Choroid plexus epithelial cell (primary cell): Measurements from ENCODE around the gene FBXO21.

Experiments used
- DNase-seq: peaks from one replicate; pipeline ENCODE4 v3.0.0-alpha.2; 2010; ENCODE audit warnings: low read depth
- H3K4me3 ChIP-seq: 2 replicates; pipeline ENCODE4 v1.5.1; 2011; ENCODE audit warnings: low read depth, mild to moderate bottlenecking, control low read depth, low read length, moderate library complexity
- TF ChIP-seq, protein P1 (sequence below): conservative IDR thresholded peaks from 2 replicates; pipeline ENCODE4 v1.5.1; 2011; ENCODE audit warnings: low read depth, mild to moderate bottlenecking, control low read depth, inconsistent platforms, low read length, moderate library complexity

FBXO21 gene

GRCh38 chr12:117147639-117148038, 42.6 kb downstream of the FBXO21 start:
- no peak for DNase-seq
- H3K4me3 ChIP-seq = no peak overlapping the region
- TF ChIP-seq, protein P1, sequence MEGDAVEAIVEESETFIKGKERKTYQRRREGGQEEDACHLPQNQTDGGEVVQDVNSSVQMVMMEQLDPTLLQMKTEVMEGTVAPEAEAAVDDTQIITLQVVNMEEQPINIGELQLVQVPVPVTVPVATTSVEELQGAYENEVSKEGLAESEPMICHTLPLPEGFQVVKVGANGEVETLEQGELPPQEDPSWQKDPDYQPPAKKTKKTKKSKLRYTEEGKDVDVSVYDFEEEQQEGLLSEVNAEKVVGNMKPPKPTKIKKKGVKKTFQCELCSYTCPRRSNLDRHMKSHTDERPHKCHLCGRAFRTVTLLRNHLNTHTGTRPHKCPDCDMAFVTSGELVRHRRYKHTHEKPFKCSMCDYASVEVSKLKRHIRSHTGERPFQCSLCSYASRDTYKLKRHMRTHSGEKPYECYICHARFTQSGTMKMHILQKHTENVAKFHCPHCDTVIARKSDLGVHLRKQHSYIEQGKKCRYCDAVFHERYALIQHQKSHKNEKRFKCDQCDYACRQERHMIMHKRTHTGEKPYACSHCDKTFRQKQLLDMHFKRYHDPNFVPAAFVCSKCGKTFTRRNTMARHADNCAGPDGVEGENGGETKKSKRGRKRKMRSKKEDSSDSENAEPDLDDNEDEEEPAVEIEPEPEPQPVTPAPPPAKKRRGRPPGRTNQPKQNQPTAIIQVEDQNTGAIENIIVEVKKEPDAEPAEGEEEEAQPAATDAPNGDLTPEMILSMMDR = no peak

DNA sequence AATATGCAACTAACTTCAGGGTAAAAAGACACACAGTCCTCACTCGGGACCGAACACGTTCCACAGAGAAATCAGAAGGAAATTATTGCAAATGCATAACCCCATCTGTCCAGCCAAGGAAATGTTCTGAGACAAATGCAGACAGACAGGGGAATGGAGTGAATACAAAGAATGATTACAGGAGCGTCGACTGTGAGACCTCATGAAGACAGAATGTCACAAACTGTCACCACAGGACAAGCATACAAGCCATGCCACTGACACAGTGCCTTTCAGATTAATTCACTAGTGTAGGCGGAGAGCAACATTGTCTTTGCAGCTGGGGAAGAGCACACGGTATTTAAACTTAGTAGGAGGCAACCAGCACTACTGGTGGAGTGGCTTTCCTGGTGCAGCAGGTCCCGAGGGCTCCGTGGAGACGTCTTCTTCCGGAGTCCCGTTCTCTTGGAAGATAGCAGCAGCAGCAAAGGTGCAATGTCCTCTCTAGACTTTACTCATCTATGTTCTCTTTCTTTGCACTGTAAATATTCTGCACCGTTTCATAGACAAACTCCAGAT, 44.6 kb downstream of the FBXO21 start:
- DNase-seq = no peak
- TF ChIP-seq, protein P1 = no peak
- no peak overlapping the region for H3K4me3 ChIP-seq

- no peak for DNase-seq
- TF ChIP-seq, protein P1 = no peak
- no peak overlapping the region for H3K4me3 ChIP-seq
Observed at GRCh38 chr12:117144599-117144998, 45.7 kb downstream of the FBXO21 start.

- TF ChIP-seq, protein P1 = no peak
- peak; percentile 88 for DNase-seq
- no peak overlapping the region for H3K4me3 ChIP-seq
Observed at GRCh38 chr12:117143008-117143532, 47.2 kb downstream of the FBXO21 start.

DNA sequence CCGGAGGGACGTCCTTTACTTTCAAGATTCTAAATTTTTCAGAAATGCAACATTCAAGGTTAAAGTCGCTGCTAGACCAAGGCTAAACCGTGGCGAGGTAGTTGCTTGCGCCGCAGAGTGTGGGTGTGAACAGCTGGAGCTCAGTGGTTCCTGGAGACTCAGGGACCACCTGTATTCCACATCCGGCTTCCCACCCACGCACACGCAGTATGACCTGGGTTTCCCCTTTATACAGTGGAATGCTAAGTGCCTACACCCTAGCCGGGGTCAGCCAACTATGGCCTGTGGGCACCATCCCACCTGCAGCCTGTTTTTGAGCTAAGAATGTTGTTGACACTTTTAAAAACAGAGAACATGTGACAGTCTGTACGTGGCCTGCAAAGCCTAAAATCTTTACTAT, 48.2 kb downstream of the FBXO21 start:
- TF ChIP-seq, protein P1 = no peak
- no peak for DNase-seq
- no peak overlapping the region for H3K4me3 ChIP-seq

DNA sequence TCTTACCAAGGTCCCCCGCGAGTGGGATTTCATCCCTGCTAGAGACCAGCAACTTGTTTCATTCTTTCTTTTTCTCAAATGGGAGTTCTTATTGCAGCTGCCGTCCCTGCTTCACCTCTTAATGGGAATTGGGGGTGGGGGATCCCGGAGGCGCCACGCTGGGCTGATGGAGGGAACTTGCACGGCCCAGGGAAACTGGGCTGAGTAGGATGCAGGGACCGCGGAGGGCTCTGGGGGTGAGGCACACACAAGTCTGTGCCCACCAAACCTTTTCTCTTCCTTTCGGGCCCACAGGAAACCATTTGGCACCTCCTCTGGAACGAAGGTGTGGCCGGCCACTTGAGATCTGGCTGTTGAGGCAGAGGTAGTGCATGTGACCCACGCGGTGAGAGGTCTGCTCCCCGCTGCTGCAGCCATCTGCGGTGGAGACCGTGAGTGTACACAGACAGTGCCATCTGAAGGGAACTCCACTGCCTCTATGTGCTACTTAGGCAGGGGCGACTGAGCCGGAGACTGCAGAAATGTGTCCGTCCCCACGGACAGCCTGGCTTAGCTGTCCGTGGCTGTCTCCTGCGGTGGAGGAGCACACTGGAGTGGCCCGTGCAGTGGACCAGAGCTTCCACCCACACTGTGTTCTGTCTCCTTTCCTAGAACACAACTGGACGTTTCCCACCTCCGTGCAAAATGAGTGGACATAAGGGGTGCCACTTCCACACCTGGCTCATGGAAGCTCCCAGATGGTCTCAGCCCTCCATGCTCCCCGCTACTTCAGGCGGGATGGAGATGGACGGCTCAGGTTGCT, 49.0 kb downstream of the FBXO21 start:
- no peak overlapping the region for H3K4me3 ChIP-seq
- DNase-seq = no peak
- TF ChIP-seq, protein P1 = no peak
